Endothelial cell of umbilical vein (primary cell): Measurements from ENCODE around the gene GRK1. TPM values are rescaled to one million over a fixed set of nuclear protein-coding genes. Genes with fewer than 3 reads are reported as not detected.

Experiments used
- BruUV-seq: library from RNA; stranded (reverse); fragments of 400-500 nt; replicated peaks from 2 replicates; lab custom pipeline; 2021; lab: Mats Ljungman, UMichigan
- CTCF ChIA-PET: fragments of 300-600, 350-600 bp; sonication (Branson Sonifier 250); formaldehyde crosslinking; loops from one replicate; lab custom pipeline; 2021; ENCODE audit warnings: antibody characterized with exemption, inconsistent platforms; lab: Charles Lee
- POLR2A ChIA-PET: fragments of 300-600, 350-600 bp; sonication (Branson Sonifier 250); formaldehyde crosslinking; loops from one replicate; lab custom pipeline; 2021; ENCODE audit warnings: antibody characterized with exemption, inconsistent platforms; lab: Charles Lee
- DNase-seq: peaks from one replicate; pipeline ENCODE4 v3.0.0-alpha.2; 2011; ENCODE audit warnings: low read depth, low spot score
- FAIRE-seq: peaks from 2 replicates; lab custom pipeline; 2011; peaks lifted over from hg19 to GRCh38; lab: Jason Lieb, UNC
- H2AFZ ChIP-seq: 2 replicates; pipeline ENCODE4 v1.6.0; 2012; ENCODE audit warnings: low read depth, low read length, control low read depth, inconsistent platforms
- H3K27ac ChIP-seq: 2 replicates; pipeline ENCODE4 v1.5.1; 2011; ENCODE audit warnings: low read depth, mild to moderate bottlenecking, control low read depth, low read length, moderate library complexity; ENCODE audit not compliant: insufficient read depth
- H3K27me3 ChIP-seq, 2 experiments: 2 replicates each; pipeline versions ENCODE4 v1.6.0 to v1.6.1; 2011; ENCODE audit warnings: low read length in 2 of 2, mixed read lengths in 1 of 2; ENCODE audit not compliant: control insufficient read depth in 2 of 2, insufficient read depth in 2 of 2
- H3K36me3 ChIP-seq, 2 experiments: 2 replicates in 1 of 2; 3 replicates in 1 of 2; pipeline ENCODE4 v1.5.1; 2011; ENCODE audit warnings: low read length in 2 of 2, mild to moderate bottlenecking in 1 of 2, moderate library complexity in 1 of 2; ENCODE audit not compliant: control insufficient read depth in 2 of 2, insufficient read depth in 2 of 2; ENCODE audit errors: extremely low read depth in 1 of 2
- H3K4me1 ChIP-seq: 3 replicates; pipeline ENCODE4 v1.5.1; 2011; ENCODE audit warnings: mild to moderate bottlenecking, low read length; ENCODE audit not compliant: control insufficient read depth, insufficient read depth; ENCODE audit errors: extremely low read depth
- H3K4me2 ChIP-seq: 2 replicates; pipeline ENCODE4 v1.6.1; 2011; ENCODE audit warnings: low read length, control low read depth, mixed read lengths; ENCODE audit not compliant: insufficient read depth
- H3K4me3 ChIP-seq, 3 experiments: fragments of 200-600 bp in 1 of 3; sonication (generic), shearing (Covaris generic) in 1 of 3; replicated peaks in 1 of 3; 2 replicates each; pipeline ENCODE4 v1.5.1; 2011 to 2016; ENCODE audit warnings: control low read depth in 3 of 3, low read length in 3 of 3, mild to moderate bottlenecking in 2 of 3, inconsistent platforms in 1 of 3, low read depth in 1 of 3, moderate library complexity in 1 of 3; ENCODE audit not compliant: insufficient read depth in 1 of 3
- H3K79me2 ChIP-seq: 2 replicates; pipeline ENCODE4 v1.6.0; 2012; ENCODE audit warnings: low read length, inconsistent platforms; ENCODE audit not compliant: control insufficient read depth, insufficient read depth
- H3K9ac ChIP-seq: replicated peaks from 2 replicates; pipeline ENCODE3; 2011; ENCODE audit warnings: low read length, control low read depth; ENCODE audit not compliant: insufficient read depth; ENCODE audit errors: extremely low read depth
- H3K9me1 ChIP-seq: replicated peaks from 3 replicates; pipeline ENCODE4 v1.6.0; 2011; ENCODE audit warnings: mild to moderate bottlenecking, low read length; ENCODE audit not compliant: control insufficient read depth, insufficient read depth; ENCODE audit errors: extremely low read depth
- H3K9me3 ChIP-seq: replicated peaks from 2 replicates; pipeline ENCODE4 v1.5.1; 2012; ENCODE audit warnings: low read length, inconsistent platforms; ENCODE audit not compliant: control insufficient read depth, insufficient read depth
- H4K20me1 ChIP-seq: replicated peaks from 2 replicates; pipeline ENCODE3; 2011; ENCODE audit warnings: mild to moderate bottlenecking, low read length; ENCODE audit not compliant: control insufficient read depth, insufficient read depth; ENCODE audit errors: extremely low read depth
- EZH2 ChIP-seq: IDR thresholded peaks from 2 replicates; pipeline ENCODE4 v1.6.1; 2012; ENCODE audit warnings: borderline replicate concordance, low read depth, mild to moderate bottlenecking, moderate library complexity, low read length, inconsistent platforms; ENCODE audit not compliant: severe bottlenecking
- FOS ChIP-seq: IDR thresholded peaks from 2 replicates; pipeline ENCODE4 v1.6.1; 2011; ENCODE audit warnings: mild to moderate bottlenecking, low read length, moderate library complexity, borderline replicate concordance; ENCODE audit not compliant: insufficient read depth
- GATA2 ChIP-seq: IDR thresholded peaks from 2 replicates; pipeline ENCODE4 v1.7.0; 2011; ENCODE audit warnings: low read depth, mild to moderate bottlenecking, moderate library complexity, mixed read lengths, low read length; ENCODE audit not compliant: insufficient read length, insufficient read depth
- JUN ChIP-seq: IDR thresholded peaks from 2 replicates; pipeline ENCODE4 v1.6.1; 2011; ENCODE audit warnings: borderline replicate concordance, low read depth; ENCODE audit not compliant: insufficient read length, insufficient read depth
- MYC ChIP-seq: IDR thresholded peaks from one replicate; pipeline ENCODE4 v1.6.1; 2011; ENCODE audit warnings: mild to moderate bottlenecking, low read depth, low read length
- POLR2A ChIP-seq: IDR thresholded peaks from 2 replicates; pipeline ENCODE4 v1.6.1; 2012; ENCODE audit warnings: low read depth, mild to moderate bottlenecking, control low read depth, low read length
- POLR2AphosphoS5 ChIP-seq: IDR thresholded peaks from 2 replicates; pipeline ENCODE4 v1.6.1; 2012; ENCODE audit warnings: low read depth, mild to moderate bottlenecking, control low read depth, low read length, moderate library complexity; ENCODE audit not compliant: insufficient read depth
- dilution Hi-C: fragments of 300-500 bp; cut with MboI; formaldehyde crosslinking; loops from one replicate; pipeline ENCODE4 v1.15.0; 2019; ENCODE audit warnings: low sequenced_read_pairs; ENCODE audit not compliant: extremely low pct_ligation_motif_present
- intact Hi-C: fragments of 100-400 bp; cut with micrococcal nuclease; formaldehyde crosslinking; loops from one replicate; pipeline ENCODE4 v1.10.0; 2022
- polyA plus RNA-seq, 4 experiments: library from polyadenylated mRNA; depleted of rRNA in 3 of 4; stranded (reverse) in 3 of 4; unstranded in 1 of 4; fragments of >200 nt; gene quantifications; 2 replicates each; pipeline versions ENCODE4 v1.2.1 to v1.2.3, GENCODE V29; 2011 to 2012; ENCODE audit warnings: missing spikeins in 1 of 4
- total RNA-seq: library from RNA; stranded (reverse); gene quantifications from 2 replicates; pipeline ENCODE4 v1.2.3, GENCODE V29; 2021
- TF ChIP-seq, protein P1 (sequence below): IDR thresholded peaks from 2 replicates; pipeline ENCODE4 v1.6.1; 2011; ENCODE audit not compliant: insufficient read depth, insufficient read length
- TF ChIP-seq, protein P2 (sequence below), 2 donors: IDR thresholded peaks; 1 replicate in 1 of 2; 2 replicates in 1 of 2; pipeline ENCODE4 v1.5.1; 2011; ENCODE audit warnings: low read length in 2 of 2, mild to moderate bottlenecking in 2 of 2, moderate library complexity in 2 of 2, control low read depth in 1 of 2, inconsistent platforms in 1 of 2, low read depth in 1 of 2; ENCODE audit not compliant: insufficient read depth in 1 of 2; ENCODE audit errors: extremely low read depth in 1 of 2

GRK1 gene
- total and polyA plus RNA-seq, 2 donors (not counting 3 experiments of a cell fraction or from before 2014, with no cell fraction given): not detected

DNA sequence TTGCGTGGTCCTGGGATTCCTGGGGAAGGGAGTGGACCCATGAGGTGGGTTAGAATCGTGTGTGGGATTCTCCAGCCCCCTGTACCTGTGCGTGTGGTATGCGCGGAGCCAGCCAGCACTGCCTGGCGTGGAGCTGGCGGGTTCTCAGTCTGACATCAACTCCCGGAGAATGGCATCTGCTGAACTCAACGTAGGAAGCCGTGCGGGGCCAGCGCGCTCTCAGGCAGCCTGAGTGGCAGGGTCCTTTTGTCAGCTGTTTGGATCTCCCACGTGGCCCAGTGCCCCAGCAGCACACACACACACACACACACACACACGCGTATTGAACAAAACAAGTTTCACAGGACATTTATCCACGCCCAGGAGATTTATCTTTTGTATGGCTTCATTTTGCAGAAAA is 37.2 kb upstream of the GRK1 start:
- peaks cover 7% of the 10 kb centered on the region for H3K4me1 ChIP-seq
- CTCF ChIA-PET: no interaction called here
- no peaks in the 10 kb centered on the region for H3K9me3 ChIP-seq
- POLR2A ChIA-PET: no interaction called here
- peaks cover 57% of the 10 kb centered on the region for H3K79me2 ChIP-seq
- H3K27ac ChIP-seq: no peak overlapping the region
- H3K27me3 ChIP-seq: no peaks in the 10 kb centered on the region
- H3K9ac ChIP-seq: no peak overlapping the region
- no peak overlapping the region for H2AFZ ChIP-seq
- BruUV-seq: no TSS peak
- H3K4me3 ChIP-seq: no peak overlapping the region
- TF ChIP-seq, protein P1, sequence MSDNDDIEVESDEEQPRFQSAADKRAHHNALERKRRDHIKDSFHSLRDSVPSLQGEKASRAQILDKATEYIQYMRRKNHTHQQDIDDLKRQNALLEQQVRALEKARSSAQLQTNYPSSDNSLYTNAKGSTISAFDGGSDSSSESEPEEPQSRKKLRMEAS: no peak
- TF ChIP-seq JUN: no peak
- TF ChIP-seq MYC: no peak
- no peak for TF ChIP-seq FOS
- TF ChIP-seq POLR2A: no peak
- no peak for TF ChIP-seq POLR2AphosphoS5
- no peak for TF ChIP-seq EZH2
- TF ChIP-seq GATA2: no peak
- TF ChIP-seq, protein P2, sequence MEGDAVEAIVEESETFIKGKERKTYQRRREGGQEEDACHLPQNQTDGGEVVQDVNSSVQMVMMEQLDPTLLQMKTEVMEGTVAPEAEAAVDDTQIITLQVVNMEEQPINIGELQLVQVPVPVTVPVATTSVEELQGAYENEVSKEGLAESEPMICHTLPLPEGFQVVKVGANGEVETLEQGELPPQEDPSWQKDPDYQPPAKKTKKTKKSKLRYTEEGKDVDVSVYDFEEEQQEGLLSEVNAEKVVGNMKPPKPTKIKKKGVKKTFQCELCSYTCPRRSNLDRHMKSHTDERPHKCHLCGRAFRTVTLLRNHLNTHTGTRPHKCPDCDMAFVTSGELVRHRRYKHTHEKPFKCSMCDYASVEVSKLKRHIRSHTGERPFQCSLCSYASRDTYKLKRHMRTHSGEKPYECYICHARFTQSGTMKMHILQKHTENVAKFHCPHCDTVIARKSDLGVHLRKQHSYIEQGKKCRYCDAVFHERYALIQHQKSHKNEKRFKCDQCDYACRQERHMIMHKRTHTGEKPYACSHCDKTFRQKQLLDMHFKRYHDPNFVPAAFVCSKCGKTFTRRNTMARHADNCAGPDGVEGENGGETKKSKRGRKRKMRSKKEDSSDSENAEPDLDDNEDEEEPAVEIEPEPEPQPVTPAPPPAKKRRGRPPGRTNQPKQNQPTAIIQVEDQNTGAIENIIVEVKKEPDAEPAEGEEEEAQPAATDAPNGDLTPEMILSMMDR (IDR thresholded peaks at IDR 0.05; ENCODE audit: extremely low read depth in 1 of 2, insufficient read depth in 1 of 2, low read depth in 1 of 2, low read length in 2 of 2): no peak
- DNase-seq (no peak), FAIRE-seq (no peak)
- H4K20me1 ChIP-seq: no peaks in the 10 kb centered on the region
- peaks cover 3 to 26% of the 10 kb centered on the region in 2 experiments for H3K36me3 ChIP-seq
- intact Hi-C loops: no loop called here
- dilution Hi-C loops: no loop called here
- no peaks in the 10 kb centered on the region for H3K9me1 ChIP-seq
- no peak overlapping the region for H3K4me2 ChIP-seq
